ENCODE data around the gene KLK8.
"Not testable (repeated sequence)": the region's sequence is repeated elsewhere in the genome, so short reads cannot be mapped to it uniquely, and the experiment has no call there.

Gene KLK8

GRCh38 chr19:51016798-51017683 is 15.6 kb upstream of the KLK8 start:
- DNase-seq (ENCODE audit: low read depth): no peak

GRCh38 chr19:51015691-51016267 is 14.4 kb upstream of the KLK8 start:
- no peak for DNase-seq (ENCODE audit: low read depth)

- no peak for DNase-seq (ENCODE audit: low read depth)
Measured at GRCh38 chr19:51014242-51014641, 12.8 kb upstream of the KLK8 start.

GRCh38 chr19:51012661-51013190 is 11.3 kb upstream of the KLK8 start:
- DNase-seq (ENCODE audit: low read depth): no peak

GRCh38 chr19:51010066-51010795 is 8.8 kb upstream of the KLK8 start:
- no peak for DNase-seq (ENCODE audit: low read depth)

- DNase-seq (ENCODE audit: low read depth): no peak
Measured at GRCh38 chr19:51009061-51009891, 7.9 kb upstream of the KLK8 start.

- no peak for DNase-seq (ENCODE audit: low read depth)
Measured at GRCh38 chr19:51007488-51007887, 6.1 kb upstream of the KLK8 start.

- DNase-seq (ENCODE audit: low read depth): no peak
Measured at GRCh38 chr19:51006406-51006805, 5.0 kb upstream of the KLK8 start.

GRCh38 chr19:51005248-51005647 is 3.8 kb upstream of the KLK8 start:
- DNase-seq (ENCODE audit: low read depth): no peak

GRCh38 chr19:51003316-51003715 is 1.9 kb upstream of the KLK8 start:
- DNase-seq (ENCODE audit: low read depth): no peak

GRCh38 chr19:51002542-51003311 is 1.3 kb upstream of the KLK8 start:
- DNase-seq (ENCODE audit: low read depth): no peak

GRCh38 chr19:51002089-51002532 is 707 bp upstream of the KLK8 start:
- no peak for DNase-seq (ENCODE audit: low read depth)

- DNase-seq (ENCODE audit: low read depth): no peak
Measured at GRCh38 chr19:51000981-51001380, 423 bp downstream of the KLK8 start.

- no peak for DNase-seq (ENCODE audit: low read depth)
Measured at GRCh38 chr19:51000426-51000825, 978 bp downstream of the KLK8 start.

GRCh38 chr19:50998686-50999085 is 2.7 kb downstream of the KLK8 start:
- no peak for DNase-seq (ENCODE audit: low read depth)

- DNase-seq (ENCODE audit: low read depth): no peak
Measured at GRCh38 chr19:50998061-50998460, 3.3 kb downstream of the KLK8 start.

GRCh38 chr19:50994129-50994528 is 7.3 kb downstream of the KLK8 start:
- DNase-seq (ENCODE audit: low read depth): no peak

GRCh38 chr19:50992666-50993035 is 8.8 kb downstream of the KLK8 start:
- no peak for DNase-seq (ENCODE audit: low read depth)

GRCh38 chr19:50984416-50984815 is 17.0 kb downstream of the KLK8 start:
- DNase-seq (ENCODE audit: low read depth): not testable (repeated sequence)

GRCh38 chr19:50983625-50984292 is 17.6 kb downstream of the KLK8 start, which contains the start of gene KLK7:
Gene KLK7, minus strand, starts transcription at chr19:50983917. Its CDS starts 1,518 bp downstream, at chr19:50982399.
- no peak for DNase-seq (ENCODE audit: low read depth)
